Medulla oblongata (tissue), 1 donor: ENCODE results near the gene LSR.

Experiments
- DNase-seq: peaks from one replicate; pipeline ENCODE4 v3.0.0-alpha.2; 2015; ENCODE audit errors: extremely low spot score

LSR gene

DNA sequence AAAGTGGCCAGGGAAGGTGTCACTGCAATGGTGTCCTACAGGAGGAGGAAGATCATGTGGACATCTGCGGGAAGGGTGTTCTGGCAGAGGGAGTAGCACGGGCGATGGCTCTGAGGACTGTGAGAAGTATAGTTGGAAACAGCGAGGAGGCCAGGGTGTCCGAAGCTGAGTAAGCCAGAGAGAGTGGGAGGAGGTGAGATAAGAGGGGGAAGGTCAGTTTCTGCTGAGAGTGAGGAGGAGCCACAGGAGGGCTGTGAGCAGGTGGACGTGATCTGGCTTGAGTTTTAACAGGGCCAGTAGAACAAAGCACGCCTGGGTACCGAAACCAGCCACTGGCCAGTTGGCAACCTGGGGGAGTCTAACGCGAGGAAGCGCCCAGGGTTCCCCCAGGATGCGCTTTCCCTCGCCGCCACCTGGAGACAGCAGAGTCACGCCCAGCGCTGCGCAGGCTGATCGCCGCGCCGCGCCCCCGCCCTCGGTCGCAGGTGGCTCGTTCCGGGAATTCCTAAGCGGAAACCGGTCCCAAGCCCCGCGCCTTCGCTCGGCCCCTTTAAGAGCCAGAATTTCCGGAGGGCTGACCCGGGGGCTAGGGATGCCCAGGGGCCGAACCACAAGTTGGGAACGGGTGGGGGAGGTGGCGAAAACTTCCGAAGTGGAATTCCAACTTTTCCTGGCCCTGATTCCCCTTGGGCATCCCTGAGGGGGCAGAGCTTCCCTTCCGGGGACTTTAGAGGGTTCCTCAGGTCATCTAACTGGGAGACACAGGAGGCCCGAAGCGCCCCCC lies 1.1 kb upstream of the LSR start:
- no peak for DNase-seq

DNA sequence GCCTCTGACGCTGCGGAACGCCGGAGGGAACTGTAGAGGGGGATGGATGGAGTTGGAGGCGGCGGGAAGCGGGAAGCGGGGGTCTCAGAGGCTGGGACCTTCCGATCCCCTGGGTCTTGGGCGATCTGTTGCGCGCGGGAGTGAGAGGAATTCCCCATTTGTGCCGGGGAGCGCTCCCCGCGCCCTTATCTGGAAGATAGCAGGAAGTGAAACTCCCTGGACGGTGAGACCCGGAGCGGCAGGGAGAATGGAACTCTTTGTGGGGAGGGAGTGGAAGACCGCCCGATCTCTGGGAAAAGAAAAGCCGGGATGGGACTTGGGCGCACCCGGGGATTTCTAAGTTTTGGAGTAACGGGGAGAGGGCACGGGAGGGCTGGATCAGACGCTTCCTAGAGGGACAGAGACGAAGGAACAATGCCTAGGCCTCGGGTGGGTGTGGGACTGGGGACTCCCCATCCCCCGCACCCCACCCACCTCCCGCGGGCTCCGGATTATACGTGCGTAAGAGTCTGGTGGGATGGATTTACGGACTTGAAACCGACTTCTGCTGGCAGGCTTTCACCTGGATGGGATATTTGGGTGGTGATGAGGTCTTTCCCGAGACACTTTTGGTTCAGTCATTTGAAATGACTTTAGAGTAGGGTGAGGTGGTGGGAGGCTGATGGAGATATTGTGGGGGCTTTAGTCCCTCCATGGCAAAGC lies 495 bp downstream of the LSR start:
- DNase-seq = no peak

DNA sequence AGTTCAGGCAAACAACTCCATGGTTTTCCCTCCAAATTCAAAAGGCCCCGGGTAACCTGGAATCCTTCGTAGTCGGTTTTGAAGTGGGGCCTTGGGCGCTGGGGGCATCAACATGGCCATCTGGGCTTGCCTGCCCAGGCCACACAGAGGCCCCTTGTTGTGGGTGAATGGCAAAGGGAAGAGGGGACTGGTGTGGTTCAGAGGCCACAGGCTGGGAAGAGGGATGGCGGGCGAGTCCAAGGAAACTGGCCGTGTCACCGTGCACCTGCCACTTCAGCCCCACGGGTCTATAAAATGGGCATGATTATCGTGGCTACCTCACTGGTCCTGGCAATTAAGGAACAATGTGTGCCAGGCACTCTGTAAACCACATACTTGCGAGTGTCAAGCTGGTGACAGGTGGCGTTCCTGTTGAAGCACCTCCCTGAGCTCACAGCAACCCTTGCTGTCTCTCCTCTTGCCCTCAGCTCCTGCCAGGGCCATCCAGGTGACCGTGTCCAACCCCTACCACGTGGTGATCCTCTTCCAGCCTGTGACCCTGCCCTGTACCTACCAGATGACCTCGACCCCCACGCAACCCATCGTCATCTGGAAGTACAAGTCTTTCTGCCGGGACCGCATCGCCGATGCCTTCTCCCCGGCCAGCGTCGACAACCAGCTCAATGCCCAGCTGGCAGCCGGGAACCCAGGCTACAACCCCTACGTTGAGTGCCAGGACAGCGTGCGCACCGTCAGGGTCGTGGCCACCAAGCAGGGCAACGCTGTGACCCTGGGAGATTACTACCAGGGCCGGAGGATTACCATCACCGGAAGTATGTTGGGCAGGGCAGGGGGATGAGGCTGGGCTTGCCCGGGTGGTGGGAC lies 1.3 kb downstream of the LSR start:
- no peak for DNase-seq

DNA sequence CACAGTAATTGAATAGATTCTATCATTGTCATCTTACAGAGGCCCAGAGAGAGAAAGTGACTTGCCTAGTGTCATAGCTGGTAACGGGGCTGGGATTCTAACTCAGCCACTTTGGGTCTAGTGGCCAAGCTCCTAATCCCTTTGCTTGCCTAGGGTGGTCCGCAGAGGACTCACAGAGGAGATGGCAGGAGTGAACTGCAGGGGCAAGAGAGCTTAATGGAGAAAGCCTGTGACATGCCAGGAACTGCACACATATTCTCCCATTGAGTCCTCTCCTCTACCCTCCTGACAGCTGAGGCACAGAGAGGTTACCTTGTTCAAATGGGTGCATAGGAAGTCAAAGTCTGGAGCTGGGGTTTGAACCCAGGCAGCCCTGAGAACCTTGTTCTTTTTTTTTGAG lies 2.7 kb downstream of the LSR start:
- no peak for DNase-seq

DNA sequence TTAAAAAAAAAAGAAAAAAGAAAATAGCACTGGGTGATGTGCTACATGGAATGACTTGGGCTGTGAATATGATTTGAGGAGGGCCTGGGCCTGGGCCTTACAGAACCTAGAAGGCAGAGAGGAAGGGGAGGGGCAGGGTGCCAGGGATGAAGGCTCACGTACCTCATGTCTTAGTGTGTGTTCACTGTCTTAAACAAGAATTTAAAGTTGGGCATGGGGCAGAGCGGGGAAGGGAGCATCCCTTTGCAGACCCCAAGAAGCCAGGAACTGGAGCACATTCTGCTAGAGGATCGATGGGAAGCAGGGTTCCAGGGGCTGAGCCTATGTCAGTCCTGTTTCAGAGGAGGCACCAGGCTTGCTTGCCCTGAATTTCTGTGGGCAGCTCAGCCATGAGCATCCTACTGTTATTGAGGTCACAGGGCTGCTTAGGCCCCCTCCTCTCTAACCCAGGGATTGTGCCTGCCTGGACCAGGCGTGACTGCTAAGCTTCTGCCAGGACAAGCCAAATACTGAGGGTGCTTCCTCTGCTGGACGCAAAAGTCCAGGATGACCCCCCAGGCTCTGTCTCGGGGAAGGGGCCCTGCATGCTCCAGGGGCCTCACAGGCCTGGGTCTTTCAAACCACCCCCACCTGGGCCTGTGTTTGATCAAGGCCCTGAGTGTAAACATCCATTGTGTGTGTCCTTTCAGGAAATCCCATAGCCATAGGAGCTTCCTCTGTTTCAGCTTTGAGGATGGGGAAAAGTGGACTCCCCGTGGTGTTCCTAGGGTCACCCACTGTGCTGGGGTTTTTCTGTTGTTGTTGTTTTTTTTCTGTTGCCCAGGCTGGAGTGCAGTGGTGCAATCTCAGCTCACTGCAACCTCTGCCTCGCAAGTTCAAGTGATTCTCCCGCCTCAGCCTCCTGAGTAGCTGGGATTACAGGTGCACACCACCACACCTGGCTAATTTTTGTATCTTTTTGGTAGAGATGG lies 4.8 kb downstream of the LSR start:
- no peak for DNase-seq

DNA sequence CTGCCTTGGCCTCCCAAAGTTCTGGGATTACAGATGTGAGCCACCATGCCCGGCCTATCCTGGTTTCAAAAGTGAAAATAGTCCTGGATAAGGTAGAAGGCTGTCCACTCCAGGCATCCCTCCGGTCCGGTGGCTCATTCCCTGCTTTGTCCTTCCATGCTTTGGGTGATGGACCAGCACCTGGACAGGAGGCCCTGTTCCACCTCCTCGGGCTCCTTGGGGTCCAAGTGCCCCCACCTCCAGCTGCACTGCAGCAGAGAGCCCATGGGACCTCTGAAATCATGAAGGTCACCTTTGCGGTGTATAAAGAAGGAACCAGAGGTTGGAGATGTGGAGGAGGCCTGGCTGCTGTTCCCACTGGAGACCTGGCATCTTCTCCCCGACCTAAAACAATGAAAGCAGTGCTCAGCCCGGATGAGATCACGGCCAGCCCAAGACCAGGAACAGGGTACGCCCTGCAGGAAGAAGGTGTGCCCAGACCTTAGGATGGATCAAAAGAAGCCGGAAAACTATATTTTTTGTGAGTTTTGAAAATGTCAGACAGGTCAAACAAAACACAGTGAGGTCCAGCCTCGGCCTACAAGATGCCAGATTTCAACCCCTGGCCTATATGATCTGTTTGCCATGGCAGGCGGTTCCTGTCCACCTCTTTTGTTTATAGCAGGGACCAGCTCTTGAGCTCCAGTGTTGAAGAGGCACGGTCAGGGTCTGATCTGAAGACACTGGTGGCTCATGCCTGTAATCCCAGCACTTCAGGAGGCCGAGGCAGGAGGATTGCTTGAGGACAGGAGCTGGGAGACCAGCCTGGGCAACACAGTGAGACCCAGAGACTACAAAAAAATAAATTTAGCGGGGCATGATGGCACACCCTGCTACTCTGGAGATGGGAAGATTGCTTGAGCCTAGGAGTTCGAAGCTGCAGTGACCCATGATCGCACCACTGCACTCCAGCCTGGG lies 5.8 kb downstream of the LSR start:
- DNase-seq = no peak

DNA sequence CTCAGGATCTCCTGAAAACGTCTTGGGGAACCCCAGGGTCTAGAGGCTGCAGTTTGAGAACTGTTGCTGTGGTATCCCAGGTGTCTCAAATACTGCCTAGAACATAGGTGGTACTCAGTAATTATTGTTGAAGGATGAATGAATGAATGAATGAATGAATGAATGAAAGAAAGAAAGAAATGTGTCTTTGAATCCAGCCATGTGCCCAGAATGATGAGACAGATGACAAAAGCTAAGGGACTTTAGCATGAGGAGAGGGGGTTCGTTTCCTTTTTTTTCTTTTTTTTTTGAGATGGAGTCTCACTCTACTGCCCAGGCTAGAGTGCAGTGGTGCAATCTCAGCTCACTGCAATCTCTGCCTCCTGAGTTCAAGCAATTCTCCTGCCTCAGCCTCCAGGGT lies 7.8 kb downstream of the LSR start:
- no peak for DNase-seq

DNA sequence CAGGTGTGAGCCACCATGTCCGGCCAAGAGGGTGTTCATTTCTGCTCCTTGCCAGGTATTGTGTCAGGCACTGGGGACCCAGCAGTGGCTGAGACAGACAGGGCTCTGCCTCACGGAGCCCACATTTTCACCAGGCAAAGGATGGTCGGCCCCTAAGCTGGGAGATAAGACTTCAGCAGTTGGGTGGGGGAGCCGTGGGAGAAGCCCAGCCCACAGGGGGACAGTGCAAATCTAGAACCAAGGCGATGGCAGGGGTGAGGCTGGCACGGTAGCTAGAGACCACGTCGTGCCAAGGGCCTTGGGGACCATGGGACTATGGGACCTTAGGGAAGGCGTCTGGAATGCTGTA lies 8.3 kb downstream of the LSR start:
- DNase-seq = no peak

DNA sequence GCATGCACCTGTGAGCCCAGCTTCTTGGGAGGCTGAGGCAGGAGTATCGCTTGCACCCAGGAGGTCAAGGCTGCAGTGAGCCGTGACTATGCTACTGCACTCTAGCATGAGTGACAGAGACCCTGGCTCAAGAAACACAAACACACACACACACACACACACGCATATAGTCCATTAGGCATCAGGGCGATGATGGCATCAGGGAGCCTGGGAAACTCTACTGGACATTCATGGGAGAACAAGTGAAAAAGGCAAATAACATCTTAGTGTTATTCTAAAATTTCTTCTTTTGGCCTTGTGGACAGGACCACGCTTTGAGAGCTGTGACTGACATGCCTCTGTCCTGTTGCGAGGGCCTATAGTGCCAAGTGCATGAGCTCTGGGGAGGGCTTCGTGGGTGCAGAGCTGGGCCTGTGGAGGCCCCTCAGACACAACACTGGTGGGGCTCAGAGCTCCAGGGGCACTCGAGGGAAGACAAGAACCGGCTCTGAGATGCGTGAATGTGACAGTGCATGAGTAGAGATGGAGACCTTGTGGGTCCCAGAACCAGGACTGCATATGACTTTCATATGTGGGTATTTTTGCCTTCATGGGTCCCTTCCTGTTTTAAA lies 12.0 kb downstream of the LSR start:
- no peak for DNase-seq

DNA sequence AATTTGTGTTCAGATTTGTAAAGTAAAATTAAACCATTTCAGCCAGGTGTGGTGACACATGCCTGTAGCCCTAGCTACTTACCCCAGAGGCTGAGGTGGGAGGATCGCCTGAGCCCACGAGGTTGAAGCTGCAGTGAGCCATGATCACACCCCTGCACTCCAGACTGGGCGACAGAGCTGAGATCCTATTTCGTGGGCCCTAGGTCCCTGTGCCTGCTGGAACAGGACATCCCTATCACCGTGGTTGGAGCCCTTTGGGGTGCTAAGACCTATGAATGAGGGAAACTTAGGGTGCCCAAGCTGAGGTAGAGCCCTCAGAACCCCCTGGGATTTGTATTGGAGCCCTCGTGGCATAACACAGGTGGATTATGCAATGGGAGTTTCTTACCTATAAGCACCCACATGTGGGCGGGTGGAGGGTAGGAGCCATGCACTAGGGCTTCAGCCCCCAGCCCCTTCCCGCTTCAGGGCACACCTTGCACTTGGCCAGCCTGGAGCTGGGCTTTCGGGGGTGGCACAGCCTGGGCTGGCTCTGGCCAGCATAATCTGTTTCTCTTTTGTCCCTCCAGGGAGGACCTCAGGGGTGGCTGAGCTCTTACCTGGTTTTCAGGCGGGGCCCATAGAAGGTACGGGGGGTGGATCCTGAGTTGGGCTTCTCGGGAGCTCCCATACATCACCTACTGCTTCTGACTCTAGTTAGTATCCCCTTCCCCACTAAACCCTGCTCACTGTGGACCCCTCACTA lies 12.7 kb downstream of the LSR start:
- no peak for DNase-seq

DNA sequence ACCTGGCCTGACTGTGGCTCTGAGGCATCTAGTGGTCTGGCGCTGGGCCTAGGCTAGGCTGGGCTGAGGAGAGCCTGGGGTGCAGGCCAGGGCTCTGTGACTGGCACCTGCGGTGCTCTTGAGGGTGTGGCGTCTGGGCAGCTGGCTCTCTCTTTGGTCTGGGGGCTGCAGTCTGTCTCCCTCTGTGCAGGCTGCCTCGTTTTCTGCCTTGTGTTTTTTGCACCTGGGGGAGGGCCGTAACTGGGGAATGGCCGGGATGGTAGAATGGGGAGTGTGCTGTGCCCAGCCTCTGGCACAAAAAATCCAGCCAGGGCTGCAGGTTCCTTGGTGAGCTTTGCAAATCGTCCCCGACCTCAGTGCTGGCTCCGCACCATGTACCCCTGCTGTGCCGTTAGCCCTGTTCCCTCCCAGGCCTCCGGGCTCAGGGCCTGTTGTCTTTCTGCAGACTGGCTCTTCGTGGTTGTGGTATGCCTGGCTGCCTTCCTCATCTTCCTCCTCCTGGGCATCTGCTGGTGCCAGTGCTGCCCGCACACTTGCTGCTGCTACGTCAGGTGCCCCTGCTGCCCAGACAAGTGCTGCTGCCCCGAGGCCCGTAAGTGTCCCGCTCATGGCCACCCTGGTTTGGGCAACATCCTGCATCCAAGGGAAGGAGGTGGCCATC lies 13.4 kb downstream of the LSR start:
- no peak for DNase-seq

DNA sequence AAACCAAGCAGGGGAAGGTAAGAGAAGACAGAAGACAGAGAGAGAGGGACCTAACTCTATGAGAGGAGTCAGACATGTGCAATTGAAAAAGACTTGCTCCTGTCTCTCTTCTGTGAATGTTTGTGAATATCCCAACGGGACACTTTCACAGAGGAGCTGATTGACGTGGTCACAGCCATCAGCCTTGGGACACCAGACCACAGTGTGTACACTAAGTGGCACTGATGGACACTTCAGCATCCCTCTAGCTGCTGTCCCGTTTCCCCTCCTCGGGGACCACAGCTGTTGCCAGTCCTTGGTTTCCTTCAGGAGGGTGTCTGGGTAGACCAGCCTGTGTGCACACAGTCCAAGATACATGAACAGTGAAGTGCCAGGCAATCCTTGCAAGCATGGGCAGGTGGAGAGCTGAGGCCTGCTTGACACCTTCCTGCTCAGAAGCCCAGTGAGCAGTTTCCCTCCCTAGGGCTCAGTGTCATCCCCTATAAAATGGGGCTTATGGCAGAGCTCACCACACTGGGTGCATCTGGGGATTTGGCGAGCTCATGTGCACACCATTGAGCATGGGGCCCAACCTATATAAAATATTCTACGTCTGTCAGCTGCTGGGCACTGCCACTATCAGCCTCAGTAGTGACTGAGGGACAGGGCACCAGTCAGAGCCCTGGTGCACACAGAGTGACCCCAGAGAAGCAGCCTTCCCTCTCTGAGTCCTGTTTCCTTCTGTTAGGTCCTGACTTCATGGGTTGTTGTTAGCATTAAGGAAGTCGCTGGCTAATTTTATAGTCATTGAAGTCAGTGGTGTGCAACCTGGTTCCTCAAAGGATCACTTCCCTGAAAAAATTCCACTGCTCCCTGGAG lies 15.7 kb downstream of the LSR start:
- DNase-seq = no peak

DNA sequence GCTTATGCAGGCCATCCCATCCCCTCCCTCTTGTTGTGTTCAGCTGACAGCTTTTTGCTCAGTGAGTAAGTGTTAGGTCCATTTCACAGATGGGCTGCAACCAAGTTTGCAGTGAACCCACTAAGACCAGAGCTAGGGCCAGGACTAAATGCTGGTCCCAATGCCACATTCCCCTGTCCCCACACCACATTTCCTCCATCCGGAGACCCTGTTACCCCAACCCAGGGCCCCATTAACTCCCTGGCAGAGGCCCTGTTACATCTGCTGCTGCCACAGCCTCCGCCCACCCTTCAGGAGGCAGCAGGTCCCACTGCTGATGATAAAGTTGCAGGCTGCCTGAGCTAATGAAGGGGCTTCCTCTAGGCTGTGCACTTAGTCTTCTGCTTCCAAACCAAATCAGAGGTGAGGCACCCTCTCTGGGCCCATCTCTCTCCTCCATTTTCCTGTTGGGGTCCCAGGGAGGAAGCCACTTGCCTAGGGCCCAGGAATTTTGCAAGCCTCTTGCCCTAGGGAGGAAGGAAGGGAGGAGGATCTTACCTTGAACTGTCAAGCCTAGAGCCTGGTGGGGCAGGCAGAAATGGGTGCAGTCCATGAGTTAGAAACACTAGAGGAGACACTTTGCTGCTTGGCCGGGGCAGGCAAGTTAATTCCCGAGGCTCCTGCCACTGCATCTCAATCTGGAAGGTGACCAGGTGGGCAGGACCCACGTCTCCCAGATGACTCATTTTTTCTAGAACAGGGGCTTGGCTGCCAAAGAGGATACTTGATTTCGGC lies 16.5 kb downstream of the LSR start:
- no peak for DNase-seq

DNA sequence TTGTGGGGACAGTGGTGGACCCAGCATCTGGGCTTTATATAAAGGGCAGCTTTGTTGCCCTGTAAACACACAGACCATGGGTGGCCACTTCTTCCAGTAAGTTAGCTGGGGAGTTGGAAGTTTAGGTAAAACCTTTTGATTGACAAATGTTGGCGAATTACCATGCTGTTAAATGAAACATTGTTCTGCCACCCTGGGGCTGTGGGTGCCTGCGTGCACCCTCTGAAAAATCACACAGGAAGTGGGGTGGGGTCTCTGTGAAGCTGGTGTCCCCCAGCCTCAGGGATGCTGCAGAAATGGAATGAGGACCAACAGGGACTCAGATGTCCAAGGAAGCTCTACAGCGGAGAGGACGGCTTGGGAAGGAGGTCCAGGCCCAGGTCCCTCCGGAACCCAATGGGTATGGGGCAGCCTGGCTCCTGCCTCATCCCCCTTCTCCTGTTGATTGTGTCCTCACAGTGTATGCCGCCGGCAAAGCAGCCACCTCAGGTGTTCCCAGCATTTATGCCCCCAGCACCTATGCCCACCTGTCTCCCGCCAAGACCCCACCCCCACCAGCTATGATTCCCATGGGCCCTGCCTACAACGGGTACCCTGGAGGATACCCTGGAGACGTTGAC lies 17.2 kb downstream of the LSR start:
- DNase-seq = no peak

DNA sequence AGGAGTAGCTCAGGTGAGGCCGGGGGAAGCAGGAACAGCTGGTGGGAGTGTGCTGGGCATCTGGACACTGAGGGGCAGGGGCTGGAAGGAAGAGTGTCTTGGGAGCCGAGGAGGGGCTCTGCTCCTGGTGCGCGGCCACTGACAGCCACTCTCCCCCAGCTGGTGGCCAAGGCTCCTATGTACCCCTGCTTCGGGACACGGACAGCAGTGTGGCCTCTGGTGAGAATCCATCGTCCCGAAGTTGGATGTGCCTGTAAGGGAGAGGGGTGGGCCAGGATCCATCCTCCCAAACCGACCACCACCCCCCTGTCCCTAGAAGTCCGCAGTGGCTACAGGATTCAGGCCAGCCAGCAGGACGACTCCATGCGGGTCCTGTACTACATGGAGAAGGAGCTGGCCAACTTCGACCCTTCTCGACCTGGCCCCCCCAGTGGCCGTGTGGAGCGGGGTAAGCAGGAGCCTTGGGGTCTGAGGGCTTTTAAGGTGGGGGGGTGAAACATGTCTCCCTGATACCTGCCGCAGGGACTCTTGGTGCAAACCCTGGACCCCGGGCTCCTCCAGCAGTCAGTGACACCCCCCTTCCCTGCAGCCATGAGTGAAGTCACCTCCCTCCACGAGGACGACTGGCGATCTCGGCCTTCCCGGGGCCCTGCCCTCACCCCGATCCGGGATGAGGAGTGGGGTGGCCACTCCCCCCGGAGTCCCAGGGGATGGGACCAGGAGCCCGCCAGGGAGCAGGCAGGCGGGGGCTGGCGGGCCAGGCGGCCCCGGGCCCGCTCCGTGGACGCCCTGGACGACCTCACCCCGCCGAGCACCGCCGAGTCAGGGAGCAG lies 17.9 kb downstream of the LSR start:
- no peak for DNase-seq
